Hematopoietic multipotent progenitor cell treated with erythropoietin and hydrocortisone succinate and interleukin-3 and kit ligand, for 15 days (in vitro differentiated cells): ENCODE measurements around the gene DSC2.

Experiments
- DNase-seq: peaks from one replicate; pipeline ENCODE4 v3.0.0-alpha.2; 2015; ENCODE audit warnings: low spot score

Gene DSC2

DNA sequence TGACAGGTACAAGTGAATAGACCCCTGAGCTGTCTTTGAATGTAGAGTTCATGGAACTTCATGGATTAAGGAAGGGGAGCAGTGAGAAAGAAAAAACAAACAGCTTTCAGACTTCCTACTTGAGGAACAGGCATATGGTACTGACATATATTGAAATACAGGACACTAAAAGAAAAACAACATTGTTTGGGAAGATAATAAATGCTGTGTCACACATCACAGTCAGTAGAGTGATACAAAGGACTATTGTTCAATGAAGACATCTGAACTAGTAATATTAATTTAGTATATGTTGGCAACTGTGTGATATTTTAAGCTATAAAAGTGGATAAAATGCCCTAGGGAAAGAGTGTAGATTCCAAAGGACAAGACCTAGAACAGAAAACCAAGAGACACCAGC is 3.3 kb downstream of the DSC2 start:
- DNase-seq: no peak

DNA sequence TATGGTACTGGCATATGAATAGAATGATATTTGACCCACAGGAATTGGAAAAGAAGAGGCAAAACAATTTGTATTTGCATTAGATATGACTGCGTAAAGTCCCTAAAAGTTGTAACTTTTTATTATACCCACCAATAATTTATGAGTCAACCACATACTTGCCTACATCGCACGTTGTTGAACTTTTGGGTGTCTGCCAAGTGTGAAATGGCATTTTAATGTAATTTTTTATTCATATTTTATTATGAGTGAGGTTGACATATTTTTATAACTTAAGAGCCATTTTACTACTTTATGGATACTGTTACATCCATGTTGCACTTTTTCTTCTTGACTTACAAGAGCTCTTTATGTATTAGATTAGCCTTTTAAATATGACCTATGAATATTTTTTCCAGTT is 4.6 kb downstream of the DSC2 start:
- DNase-seq: no peak

GRCh38 chr18:31093880-31094279 is 8.3 kb downstream of the DSC2 start:
- DNase-seq: no peak

GRCh38 chr18:31093294-31093693 is 8.9 kb downstream of the DSC2 start:
- no peak for DNase-seq

GRCh38 chr18:31091350-31091749 is 10.9 kb downstream of the DSC2 start:
- no peak for DNase-seq

GRCh38 chr18:31088532-31088931 is 13.7 kb downstream of the DSC2 start:
- DNase-seq: no peak

- DNase-seq: no peak
These were observed 22.2 kb downstream of the DSC2 start for GRCh38 chr18:31079973-31080372.

- DNase-seq: no peak
These were observed 24.3 kb downstream of the DSC2 start for GRCh38 chr18:31077878-31078277.

DNA sequence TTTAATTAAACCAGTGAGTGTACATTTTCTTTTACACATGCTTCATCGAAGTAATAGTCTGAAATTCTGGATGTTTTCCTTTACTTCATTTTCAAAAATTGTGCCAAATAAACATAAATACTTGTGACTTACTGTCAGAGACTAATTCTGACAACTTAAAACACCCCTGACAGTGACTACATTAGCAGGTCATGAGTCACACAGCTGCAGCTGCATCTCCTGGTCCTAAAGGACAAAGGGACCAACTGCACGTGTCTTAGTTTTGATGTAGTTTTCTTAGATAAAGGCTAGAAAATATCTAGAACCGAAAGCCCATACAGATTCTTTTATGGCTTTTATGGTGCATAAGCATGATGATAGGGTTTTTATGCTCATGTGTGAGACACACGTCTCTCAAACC is 30.0 kb downstream of the DSC2 start:
- no peak for DNase-seq

GRCh38 chr18:31070206-31070605 is 32.0 kb downstream of the DSC2 start:
- no peak for DNase-seq

DNA sequence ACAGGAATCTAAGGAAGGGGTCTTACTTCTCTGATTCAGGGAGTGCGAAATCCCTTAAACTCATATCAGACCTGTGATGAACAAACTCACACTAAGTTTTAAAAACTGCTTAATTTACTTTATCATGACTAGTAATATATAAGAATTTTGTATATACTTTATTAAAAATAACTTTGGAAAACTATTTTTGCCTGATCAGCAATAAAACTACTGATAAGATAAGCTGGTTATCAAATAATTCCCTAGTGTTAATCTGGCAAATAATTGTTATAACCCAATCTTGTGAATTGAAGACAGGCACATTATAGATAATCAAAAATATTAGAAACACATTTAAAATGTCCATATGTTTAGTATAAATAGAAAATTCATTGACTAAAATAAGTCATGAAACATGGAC is 36.0 kb downstream of the DSC2 start:
- DNase-seq: no peak

DNA sequence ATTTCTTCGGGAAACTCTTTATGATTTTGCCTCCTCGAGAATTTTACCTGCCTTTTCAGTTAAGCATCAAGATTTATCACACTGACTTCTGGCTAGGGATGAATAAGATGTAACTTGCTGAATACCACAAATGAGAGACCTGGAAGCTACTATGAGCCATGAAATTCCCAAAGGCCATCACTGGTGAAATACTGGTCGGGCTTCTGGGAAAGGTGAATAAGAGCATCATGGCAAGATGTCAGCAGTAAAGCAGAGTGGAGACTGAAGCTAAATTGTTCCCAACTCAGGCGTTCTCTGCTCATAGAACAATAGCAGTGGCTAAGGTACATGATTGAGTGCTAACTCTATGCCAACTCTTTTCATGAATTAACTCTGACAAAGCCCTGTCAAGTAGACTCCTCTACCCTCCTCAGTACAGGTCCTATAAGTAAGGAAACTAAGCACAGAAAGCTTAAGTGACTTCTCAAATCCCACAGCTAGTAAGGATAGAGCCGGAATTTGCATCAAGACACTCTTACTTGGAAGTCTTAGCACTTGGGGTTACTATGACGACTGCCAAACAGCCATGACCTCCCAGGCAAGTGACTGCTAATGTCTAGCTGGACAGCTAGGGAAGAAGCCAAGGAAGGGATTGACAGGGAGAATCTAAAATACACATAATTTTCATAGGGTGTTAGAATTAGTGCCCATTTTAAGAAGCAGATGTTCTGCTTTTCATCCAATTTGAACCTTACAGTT is 37.0 kb downstream of the DSC2 start:
- DNase-seq: no peak

DNA sequence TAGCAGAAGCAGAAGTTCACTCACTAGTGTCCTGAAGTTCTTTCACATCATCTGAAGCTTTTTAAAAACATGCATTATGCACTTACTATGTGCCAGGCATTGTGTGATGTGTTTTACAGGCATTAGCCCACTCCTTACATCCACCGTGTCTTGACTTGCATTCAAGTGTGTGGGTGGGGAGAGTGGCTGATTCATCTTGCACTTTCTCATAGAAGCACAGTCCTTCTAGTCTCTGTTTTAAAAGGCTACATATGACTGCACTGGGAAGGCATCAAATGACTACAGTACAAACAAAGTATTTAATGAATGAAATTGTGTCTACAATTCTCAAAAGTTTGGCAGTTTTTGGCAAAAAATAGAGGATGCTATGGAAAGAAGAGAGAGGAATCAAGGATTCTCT is 38.1 kb downstream of the DSC2 start:
- DNase-seq: no peak

DNA sequence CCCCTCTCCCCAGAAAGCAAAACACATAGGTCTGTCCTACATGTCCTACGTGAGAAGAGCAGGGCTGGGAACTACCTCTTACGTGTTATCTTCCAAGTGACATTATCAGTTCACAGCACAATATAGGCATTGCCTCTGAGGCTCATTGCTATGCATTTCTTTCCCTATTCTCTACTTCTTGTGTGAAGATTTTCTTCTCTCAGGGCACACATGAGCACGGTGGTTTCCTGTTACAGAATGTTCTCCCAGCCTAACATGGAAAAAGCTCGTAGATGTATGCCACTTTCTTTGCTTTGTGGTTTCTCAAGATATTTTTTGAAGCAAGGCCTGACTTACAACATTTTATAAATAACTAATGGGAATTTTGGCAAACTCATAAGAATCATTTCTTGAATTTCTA is 40.3 kb downstream of the DSC2 start:
- DNase-seq: no peak

- no peak for DNase-seq
These were observed 43.3 kb downstream of the DSC2 start for GRCh38 chr18:31058897-31059296.

GRCh38 chr18:31057917-31058316 is 44.3 kb downstream of the DSC2 start:
- DNase-seq: no peak

- DNase-seq: no peak
These were observed 45.2 kb downstream of the DSC2 start for GRCh38 chr18:31057051-31057450.

GRCh38 chr18:31056296-31056695 is 45.9 kb downstream of the DSC2 start:
- DNase-seq: no peak

DNA sequence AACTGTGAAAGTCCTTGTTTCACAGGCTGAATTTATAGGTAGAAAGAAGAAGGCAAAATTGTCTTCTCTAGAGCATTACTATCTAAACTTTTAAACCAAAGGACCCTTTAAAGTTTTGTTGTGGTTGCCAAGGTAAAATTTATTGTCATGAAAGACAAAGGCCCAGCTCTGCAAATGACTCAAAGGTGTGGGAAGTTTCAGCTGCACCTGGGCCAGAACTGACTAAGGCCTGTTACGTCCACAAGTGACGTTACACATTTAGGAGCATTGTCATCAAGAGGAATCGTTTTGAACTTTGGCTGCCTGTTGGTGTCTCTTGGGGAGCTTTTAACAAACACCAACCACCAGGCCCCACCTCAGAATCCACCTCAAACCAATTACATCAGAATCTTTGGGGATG is 51.6 kb downstream of the DSC2 start:
- DNase-seq: no peak

DNA sequence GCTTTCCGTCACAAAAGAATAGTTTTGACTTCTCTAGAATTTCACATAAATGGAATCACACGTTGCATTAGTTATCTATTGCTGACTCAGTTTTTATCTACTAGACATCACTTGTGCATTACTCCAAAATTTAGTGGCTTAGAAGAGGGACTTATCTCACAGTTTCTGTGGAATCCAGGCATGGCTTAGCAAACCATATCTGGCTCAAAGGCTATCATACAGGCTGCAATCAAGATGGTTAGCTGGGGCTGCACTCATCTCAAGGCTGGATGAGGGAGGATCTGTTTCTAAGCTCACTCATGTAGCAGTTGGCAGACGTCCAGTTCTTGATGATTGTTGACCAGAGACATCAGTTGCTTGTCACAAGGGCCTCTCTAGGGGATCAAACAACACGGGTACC is 53.0 kb downstream of the DSC2 start:
- DNase-seq: no peak

- no peak for DNase-seq
These were observed 54.0 kb downstream of the DSC2 start for GRCh38 chr18:31048216-31048615.

GRCh38 chr18:31046916-31047315 is 55.3 kb downstream of the DSC2 start:
- DNase-seq: no peak

DNA sequence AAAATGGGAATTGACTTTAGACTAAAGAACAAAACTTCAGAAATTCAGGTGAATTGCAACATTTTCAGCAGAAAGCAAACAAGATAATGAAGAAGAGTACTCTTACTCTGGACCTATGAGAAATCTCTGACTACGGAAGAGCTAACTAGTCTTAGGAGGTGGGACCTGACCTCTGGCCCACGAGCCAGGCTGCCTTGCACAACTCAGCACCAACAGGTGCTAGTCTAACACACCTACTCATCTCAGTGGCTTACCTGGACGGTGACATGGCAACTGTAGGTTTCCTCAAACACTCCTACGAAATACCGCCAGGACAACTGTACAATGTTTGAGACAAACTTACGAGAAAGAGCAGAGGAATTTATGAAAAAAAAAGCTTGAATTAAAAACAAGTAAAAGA is 56.6 kb downstream of the DSC2 start:
- DNase-seq: no peak

GRCh38 chr18:31044926-31045325 is 57.3 kb downstream of the DSC2 start:
- DNase-seq: no peak

DNA sequence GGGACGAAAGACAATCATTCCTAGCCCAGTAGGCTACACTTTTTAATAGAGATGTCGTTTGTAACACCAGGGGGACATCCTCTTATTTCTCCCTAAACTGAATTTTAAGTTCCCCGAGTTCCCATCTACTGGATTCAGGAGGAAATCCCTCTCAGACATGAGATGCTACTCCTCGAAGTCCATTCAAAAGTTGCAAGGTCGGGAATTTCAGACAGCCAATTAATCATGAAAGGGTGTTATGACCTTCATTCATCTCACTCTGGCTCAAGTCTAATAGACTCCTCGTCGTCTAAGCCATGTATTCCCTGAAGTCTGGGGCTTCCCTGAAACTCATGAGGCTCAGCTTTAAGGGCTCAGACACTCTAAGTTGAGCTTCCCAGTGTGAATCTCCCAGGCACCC is 58.5 kb downstream of the DSC2 start:
- DNase-seq: no peak
